NCI-H748 (cell line): ENCODE measurements around the gene PIAS1.
"Not testable (repeated sequence)": the region's sequence is repeated elsewhere in the genome, so short reads cannot be mapped to it uniquely, and the experiment has no call there.

Experiments used
- DNase-seq: peaks from one replicate; lab custom pipeline; 2025; ENCODE audit not compliant: unreplicated experiment; lab: John Stamatoyannopoulos, UW

Gene PIAS1

DNA sequence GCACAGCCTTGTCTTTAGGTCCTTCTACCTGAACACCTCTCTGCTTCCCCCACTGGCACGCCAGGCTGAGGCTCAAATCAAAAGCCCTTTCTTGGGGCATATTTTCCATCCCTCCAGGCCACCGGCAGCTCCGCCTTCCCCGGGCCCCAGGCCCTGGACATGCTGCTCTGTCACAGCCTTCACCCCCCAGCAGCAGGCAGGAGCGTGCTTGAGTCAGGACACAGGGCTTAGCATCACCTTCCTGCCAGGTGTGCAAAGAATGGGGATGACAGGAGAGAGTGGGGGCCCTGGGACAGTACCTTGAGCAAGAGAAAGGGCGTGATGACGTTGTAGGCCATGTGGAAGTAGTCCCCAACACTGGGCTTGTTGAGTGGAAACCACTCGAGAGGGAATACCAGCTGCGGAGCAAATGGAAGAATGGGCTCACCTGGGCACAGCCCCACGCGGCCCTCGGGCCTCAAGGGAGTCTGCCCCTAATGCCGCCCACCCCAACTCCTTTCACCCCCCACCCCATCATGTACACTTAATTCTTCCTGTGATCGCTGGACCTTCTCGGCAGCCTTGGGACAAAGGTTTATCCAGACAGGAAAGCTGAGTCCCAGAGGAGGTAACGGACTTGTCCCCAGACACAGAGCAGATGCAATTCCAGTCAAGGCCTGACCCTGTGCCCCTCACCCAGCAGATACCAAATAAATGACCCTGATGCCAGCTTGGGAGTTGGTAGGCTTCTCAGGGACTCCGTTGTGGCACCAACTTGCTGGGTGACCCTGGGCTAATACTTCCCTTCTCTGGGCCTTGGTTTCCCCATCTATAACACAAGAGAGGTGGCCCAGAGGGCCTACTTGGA lies 160.1 kb downstream of the PIAS1 start:
- DNase-seq = no peak

DNA sequence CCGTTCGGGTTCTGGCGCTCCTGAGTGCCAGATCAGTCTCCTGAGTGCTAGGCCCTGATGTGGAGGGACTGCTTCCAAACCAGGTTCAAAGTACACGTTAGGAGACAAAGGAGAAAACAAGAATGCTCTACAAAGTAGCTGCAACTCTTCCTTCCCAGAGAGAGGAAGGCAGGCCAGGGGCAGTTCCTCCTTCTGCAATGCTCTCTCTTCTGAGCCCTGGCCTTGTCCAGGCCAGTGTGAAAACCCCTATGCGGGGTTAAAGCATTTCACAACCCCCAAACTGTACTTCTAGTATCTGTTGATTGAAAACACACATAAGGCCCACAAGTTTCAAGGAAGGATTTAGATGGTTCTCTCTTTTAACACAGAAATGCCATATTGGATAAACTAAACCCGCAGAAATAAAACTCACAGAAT lies 160.7 kb downstream of the PIAS1 start:
- DNase-seq = no peak

DNA sequence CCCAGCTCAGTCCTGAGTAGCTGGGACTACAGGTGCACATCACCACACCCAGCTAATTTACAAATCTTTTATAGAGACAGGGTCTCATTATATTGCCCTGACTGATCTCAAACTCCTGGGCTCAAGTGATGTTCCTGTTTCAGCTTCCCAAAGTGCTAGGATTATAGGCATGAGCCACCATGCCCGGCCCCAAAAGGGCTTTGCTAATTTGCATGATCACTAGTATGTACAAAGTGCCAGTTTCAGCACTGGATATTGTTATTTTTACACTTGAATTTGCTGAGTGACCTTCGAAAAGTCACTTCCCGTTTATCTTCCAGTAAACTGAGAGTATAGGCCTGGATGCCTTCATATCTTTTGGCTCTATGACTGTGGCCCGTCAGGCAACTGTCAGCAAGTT lies 163.2 kb downstream of the PIAS1 start:
- DNase-seq = no peak

DNA sequence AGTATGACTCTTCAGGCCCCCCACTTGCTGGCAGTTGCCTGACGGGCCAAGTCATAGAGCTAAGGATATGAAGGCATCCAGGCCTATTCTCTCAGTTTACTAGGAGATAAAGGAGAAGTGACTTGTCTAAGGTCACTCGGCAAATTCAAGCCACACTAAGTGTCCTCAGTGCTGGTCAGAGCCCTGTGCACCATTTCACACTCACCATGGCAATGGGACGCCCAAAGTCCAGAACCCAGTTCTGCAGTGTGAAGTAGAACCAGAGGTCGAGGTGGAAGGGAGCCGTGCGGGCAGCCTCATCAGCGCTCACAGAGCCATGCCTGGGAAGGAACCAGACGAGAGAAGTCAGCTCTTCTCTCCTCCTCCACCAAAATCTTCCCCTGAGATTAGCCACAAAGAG lies 164.2 kb downstream of the PIAS1 start:
- DNase-seq = no peak

GRCh38 chr15:68218847-68219798 lies 165.0 kb downstream of the PIAS1 start:
- DNase-seq = no peak

- DNase-seq = no peak
Measured at GRCh38 chr15:68220489-68220888, 166.4 kb downstream of the PIAS1 start.

DNA sequence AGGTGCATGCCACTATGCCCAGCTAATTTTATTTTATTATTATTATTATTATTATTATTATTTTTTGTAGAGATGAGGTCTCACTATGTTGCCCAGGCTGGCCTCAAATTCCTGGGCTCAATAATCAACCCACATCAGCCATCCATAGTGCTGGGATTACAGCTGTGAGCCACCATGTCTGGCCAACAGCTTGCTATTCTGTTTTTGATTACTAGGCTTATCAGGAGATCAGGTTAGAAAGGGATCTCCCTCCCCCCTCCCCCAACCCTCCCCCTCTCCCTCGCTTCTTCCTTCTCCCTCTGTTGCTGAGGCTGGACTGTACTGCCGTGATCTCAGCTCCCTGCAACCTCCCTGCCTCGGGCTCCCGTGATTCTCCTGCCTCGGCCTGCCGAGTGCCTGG lies 166.9 kb downstream of the PIAS1 start:
- DNase-seq = no peak

DNA sequence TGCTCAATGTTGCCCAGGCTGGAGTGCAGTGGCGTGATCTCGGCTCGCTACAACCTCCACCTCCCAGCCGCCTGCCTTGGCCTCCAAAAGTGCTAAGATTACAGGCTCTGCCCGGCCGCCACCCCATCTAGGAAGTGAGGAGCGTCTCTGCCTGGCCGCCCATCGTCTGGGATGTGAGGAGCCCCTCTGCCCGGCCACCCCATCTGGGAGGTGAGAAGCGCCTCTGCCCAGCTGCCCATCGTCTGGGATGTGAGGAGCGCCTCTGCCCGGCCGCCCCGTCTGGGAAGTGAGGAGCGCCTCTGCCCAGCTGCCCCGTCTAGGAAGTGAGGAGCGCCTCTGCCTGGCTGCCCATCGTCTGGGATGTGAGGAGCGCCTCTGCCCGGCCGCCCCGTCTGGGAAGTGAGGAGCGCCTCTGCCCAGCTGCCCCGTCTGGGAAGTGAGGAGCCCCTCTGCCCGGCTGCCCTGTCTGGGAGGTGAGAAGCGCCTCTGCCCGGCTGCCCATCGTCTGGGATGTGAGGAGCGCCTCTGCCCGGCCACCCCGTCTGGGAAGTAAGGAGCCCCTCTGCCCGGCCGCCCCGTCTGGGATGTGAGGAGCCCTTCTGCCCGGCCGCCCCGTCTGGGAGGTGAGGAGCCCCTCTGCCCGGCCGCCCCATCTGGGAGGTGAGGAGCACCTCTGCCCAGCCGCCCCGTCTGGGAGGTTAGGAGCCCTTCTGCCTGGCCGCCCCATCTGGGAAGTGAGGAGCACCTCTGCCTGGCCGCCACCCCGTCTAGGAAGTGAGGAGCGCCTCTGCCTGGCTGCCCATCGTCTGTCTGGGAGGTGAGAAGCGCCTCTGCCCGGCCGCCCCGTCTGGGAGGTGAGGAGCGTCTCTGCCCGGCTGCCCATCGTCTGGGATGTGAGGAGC lies 167.7 kb downstream of the PIAS1 start:
- not testable (repeated sequence) for DNase-seq

DNA sequence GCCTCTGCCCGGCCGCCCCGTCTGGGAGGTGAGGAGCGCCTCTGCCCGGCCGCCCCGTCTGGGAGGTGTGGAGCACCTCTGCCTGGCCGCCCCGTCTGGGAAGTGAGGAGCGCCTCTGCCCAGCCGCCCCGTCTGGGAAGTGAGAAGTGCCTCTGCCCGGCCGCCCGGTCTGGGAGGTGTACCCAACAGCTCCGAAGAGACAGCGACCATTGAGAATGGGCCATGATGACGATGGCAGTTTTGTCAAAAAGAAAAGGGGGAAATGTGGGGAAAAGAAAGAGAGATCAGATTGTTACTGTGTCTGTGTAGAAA lies 168.3 kb downstream of the PIAS1 start:
- DNase-seq = not testable (repeated sequence)

DNA sequence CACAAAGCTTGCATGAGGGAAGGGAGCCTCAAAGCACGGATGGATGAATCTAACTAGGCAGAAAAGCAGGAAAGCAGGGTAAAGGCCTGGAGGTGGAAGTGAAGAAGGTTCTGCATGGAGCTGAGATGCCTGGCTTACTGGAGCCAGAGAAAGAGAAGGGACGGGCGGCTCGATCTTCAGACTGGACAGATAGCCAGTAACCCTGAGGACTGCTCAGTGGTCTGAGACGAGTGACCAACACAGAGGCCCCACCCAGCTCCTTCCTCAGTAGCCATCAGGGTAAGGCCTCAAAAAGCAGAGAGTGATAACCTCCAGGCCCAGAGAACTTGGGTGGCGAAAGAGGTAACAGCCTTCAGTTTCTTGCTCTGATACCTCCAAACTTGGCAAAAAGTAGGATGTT lies 169.1 kb downstream of the PIAS1 start:
- no peak for DNase-seq

GRCh38 chr15:68224108-68224507 lies 170.0 kb downstream of the PIAS1 start:
- DNase-seq = no peak

DNA sequence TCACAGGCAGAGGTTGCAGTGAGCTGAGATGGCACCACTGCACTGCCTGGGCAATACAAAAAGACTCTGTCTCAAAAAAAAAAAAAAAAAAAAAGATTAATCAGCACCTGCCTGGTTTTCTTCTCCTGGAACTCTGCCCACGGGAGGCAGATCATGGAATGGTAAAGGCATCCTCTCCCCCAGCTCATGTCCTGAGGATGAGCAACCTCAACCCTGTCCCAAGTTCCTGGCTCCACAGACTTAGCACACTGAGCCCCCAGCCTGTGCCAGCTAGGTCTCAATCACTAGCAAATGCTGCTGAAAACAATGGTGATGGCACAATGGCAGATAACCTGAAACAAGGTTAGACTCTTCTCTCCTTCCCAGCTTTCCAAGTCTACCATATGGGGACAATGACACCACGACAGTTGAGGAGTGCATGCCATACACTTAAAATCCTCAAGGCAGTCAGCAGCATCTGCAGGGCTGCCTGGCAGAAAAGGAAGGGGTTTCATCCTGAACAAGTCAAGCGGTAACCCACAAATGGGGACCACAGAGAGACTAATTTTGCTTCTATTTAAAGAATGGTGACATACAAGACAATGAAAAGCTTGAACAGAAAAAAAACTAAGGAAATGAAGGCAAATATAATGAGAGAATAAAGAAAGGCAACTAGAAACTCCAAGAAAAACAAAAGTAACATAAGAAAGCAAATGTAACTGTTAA lies 170.6 kb downstream of the PIAS1 start:
- DNase-seq = no peak

DNA sequence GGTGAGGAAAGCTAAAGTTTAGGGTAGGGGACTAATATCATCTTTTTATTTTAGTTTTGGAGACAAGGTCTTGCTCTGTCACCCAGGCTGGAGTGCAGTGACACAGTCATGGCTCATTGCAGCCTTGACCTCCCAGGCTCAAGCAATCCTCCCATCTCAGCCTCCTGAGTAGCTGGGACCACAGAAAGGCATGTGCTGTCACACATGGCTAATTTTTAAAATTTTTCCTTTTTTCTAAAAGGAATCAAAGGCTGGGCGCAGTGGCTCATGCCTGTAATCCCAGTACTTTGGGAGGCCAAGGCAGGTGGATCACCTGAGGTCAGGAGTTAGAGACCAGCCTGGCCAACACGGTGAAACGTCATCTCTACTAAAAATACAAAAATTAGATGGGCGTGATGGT lies 171.3 kb downstream of the PIAS1 start:
- DNase-seq = not testable (repeated sequence)

DNA sequence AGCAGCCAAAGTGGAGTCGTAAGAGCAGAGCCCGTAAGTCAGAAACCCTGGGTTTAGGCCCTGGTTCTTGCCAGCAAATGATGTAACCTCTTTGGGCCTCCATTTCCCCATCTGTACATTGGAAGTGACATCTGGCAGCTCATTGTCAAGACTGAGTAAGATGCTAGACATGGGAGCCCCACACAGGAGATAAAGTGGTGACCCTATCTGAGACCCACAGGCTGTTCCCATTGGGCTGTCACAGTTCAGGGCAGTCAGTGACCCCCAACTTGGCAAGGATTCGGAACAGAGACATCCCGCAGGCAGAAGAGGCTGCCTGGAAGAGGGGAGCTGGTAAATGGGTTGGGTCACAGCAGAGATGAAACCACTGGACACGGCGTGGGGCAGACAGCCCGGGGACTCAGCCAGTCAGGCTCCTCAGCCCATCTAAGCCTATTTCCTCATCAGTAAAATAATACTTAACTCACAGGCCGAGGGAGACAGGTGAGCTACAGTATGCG lies 173.6 kb downstream of the PIAS1 start:
- DNase-seq = no peak

GRCh38 chr15:68228143-68228970 lies 174.2 kb downstream of the PIAS1 start:
- DNase-seq = no peak

DNA sequence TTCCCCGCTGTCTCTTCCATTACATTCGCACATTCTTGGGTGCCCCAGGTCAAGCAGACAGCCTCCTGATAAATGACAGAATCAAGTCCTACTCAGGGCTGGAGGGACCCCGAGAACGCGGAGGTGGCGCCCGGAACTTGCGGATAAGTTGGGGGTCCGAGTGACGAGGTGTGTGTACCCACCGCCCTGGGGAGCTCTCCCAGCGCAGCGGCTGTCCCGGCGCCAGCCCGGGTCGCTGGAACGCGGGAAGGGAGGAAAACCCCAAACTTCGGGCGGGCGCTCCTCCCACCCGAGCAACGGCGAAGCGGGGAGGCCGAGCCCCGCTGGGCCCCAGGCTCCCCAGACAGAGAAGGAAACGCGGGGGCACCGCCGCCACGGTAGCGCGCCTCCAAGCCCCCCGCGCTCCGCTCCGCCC lies 174.9 kb downstream of the PIAS1 start:
- DNase-seq = no peak

GRCh38 chr15:68229386-68230156 lies 175.5 kb downstream of the PIAS1 start, which contains the start of gene CLN6:
Gene CLN6 (minus strand): TSS chr15:68229728. CDS start chr15:68229584, 144 bp downstream.
- peak; percentile 74 for DNase-seq
